ENCODE results near the gene KANSL1.

GRCh38 chr17:46122486-46122871, 70.8 kb downstream of the KANSL1 start:
- TF ChIP-seq, protein P1, sequence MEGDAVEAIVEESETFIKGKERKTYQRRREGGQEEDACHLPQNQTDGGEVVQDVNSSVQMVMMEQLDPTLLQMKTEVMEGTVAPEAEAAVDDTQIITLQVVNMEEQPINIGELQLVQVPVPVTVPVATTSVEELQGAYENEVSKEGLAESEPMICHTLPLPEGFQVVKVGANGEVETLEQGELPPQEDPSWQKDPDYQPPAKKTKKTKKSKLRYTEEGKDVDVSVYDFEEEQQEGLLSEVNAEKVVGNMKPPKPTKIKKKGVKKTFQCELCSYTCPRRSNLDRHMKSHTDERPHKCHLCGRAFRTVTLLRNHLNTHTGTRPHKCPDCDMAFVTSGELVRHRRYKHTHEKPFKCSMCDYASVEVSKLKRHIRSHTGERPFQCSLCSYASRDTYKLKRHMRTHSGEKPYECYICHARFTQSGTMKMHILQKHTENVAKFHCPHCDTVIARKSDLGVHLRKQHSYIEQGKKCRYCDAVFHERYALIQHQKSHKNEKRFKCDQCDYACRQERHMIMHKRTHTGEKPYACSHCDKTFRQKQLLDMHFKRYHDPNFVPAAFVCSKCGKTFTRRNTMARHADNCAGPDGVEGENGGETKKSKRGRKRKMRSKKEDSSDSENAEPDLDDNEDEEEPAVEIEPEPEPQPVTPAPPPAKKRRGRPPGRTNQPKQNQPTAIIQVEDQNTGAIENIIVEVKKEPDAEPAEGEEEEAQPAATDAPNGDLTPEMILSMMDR (IDR thresholded peaks at IDR 0.05) = no peak
- TF ChIP-seq POLR2A (IDR thresholded peaks at IDR 0.05) = no peak
